ENCODE results near the gene VEZT.

DNA sequence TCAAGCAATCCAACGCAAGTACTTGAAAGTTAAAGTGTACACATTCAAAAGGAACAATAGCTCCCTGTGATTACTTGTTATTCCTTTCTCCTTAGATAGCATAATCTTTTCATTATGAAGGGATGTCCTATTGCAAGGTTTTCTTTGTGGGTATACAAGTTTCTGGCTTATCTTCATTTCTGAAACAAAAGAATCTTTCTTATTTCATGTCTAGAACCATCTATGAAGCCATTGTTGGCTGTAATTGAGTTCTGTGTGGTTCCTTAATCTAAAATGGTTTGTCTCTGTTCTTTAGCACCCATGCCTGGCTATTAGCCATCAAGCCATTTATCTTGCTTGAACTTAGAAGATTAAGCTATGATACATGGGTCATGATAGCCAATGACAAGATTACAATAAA is 95.0 kb downstream of the VEZT start:
- TF ChIP-seq, protein P1, sequence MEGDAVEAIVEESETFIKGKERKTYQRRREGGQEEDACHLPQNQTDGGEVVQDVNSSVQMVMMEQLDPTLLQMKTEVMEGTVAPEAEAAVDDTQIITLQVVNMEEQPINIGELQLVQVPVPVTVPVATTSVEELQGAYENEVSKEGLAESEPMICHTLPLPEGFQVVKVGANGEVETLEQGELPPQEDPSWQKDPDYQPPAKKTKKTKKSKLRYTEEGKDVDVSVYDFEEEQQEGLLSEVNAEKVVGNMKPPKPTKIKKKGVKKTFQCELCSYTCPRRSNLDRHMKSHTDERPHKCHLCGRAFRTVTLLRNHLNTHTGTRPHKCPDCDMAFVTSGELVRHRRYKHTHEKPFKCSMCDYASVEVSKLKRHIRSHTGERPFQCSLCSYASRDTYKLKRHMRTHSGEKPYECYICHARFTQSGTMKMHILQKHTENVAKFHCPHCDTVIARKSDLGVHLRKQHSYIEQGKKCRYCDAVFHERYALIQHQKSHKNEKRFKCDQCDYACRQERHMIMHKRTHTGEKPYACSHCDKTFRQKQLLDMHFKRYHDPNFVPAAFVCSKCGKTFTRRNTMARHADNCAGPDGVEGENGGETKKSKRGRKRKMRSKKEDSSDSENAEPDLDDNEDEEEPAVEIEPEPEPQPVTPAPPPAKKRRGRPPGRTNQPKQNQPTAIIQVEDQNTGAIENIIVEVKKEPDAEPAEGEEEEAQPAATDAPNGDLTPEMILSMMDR (IDR thresholded peaks at IDR 0.05; ENCODE audit: borderline replicate concordance, extremely low read depth, low read length, poor library complexity, severe bottlenecking) = no peak
- no peak for TF ChIP-seq EZH2 (IDR thresholded peaks at IDR 0.05; ENCODE audit: borderline replicate concordance, low read depth, low read length, severe bottlenecking)
